GM10248 (cell line): ENCODE results near the gene NES.

Experiments
- CTCF ChIA-PET: fragments of 300-600 bp; sonication (Branson Sonifier 250); formaldehyde crosslinking; extraction: SDS; loops from one replicate; lab custom pipeline; 2021; ENCODE audit warnings: antibody characterized with exemption; lab: Yijun Ruan, JAX
- POLR2A ChIA-PET: fragments of 350-650 bp; sonication (Branson Sonifier 250); formaldehyde crosslinking; extraction: SDS; loops from one replicate; lab custom pipeline; 2020; ENCODE audit warnings: antibody characterized with exemption; lab: Yijun Ruan, JAX
- DNase-seq: peaks from one replicate; pipeline ENCODE4 v3.0.0; 2012; ENCODE audit errors: extremely low spot score
- CTCF ChIP-seq: IDR thresholded peaks from 2 replicates; pipeline ENCODE4 v1.5.1; 2012; ENCODE audit warnings: mild to moderate bottlenecking, low read depth; ENCODE audit errors: extremely low read depth, missing control alignments, control extremely low read depth

The NES gene

GRCh38 chr1:156642265-156643048, 34.8 kb downstream of the NES start:
- DNase-seq: no peak
- POLR2A ChIA-PET: no interaction called here
- CTCF ChIA-PET: interaction anchor here (1.2 to 5.0 kb wide), 17 partner anchors 9 to 257 kb away, joined by 3 to 38 read pairs (median 7); no protein-coding TSS in a partner anchor
- no peak for TF ChIP-seq CTCF

GRCh38 chr1:156641761-156642264, 35.4 kb downstream of the NES start, which contains the start of gene BCAN:
Gene BCAN, plus strand, starts transcription at chr1:156642117. Its CDS starts 3,938 bp downstream, at chr1:156646055.
- DNase-seq: peak; percentile 66
- POLR2A ChIA-PET: no interaction called here
- CTCF ChIA-PET: interaction anchor here (1.2 to 5.0 kb wide), 10 partner anchors 9 to 256 kb away, joined by 3 to 38 read pairs (median 10); no protein-coding TSS in a partner anchor
- peak; percentile 8 for TF ChIP-seq CTCF

DNA sequence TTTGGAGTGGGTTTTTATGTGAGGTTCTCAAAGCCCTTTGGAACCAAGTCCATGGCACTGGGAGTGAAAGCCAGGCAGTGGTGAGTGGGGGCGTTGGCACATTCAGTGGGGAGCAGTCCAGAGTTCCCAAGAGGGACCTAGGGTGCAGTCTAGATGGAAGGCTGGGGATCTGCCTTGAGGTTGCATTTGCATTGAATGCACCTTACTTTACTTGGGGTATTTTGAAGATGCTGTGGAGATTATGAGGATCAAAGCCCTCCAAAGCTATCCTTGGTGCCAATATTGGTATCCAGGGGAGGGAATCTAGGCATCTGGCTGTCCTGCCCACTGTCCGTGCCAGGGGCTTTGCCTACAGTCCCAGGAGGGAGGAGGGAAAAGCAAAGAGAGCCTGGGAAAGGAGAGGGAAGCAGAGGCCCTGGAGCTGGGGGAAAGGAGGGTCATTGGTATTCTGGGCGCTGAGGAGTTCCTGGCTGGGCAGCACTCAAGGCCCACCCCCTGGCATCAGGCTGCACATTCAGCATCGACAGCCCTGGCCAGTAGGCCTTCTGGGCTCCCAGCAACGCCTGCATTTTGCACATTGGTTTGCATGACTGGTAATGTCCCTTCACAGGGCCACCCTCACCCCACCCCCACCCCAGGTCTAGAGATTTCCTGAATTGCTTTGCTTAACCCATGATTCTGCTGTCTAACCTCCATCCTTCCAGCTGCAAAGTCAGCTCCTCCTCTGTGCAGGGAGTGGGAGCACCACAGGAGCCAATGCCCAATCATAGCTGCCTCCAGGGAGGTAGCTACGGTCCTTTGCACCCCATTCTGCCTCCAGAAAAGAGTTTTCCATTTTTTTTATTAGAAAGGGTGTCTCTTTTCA, 36.1 kb downstream of the NES start:
- ChIA-PET CTCF (interaction anchor here (1.2 to 5.0 kb wide), 10 partner anchors 13 to 255 kb away, joined by 5 to 38 read pairs (median 10); no protein-coding TSS in a partner anchor), POLR2A (no interaction called here)
- no peak for TF ChIP-seq CTCF

GRCh38 chr1:156639601-156640101, 37.6 kb downstream of the NES start:
- POLR2A ChIA-PET: no interaction called here
- CTCF ChIA-PET: interaction anchor here (0.6 to 5.0 kb wide), 7 partner anchors 12 to 254 kb away, joined by 3 to 22 read pairs (median 4); no protein-coding TSS in a partner anchor
- TF ChIP-seq CTCF: no peak
- DNase-seq: no peak

More for the DNA sequence above, 36.1 kb downstream of the NES start:
- no peak for DNase-seq

GRCh38 chr1:156638189-156638985, 38.8 kb downstream of the NES start:
- no peak for DNase-seq
- POLR2A ChIA-PET: no interaction called here
- CTCF ChIA-PET: interaction anchor here (1.0 to 2.2 kb wide), 8 partner anchors 11 to 253 kb away, joined by 4 to 14 read pairs (median 4); no protein-coding TSS in a partner anchor
- no peak for TF ChIP-seq CTCF
